Kidney (tissue), 14 donors: Measurements from ENCODE around the gene ZPR1. TPM values are rescaled to one million over a fixed set of nuclear protein-coding genes. Genes with fewer than 3 reads are reported as not detected.

Experiments
- DNase-seq, 5 donors: peaks; one replicate each; pipeline ENCODE4 v3.0.0-alpha.2; 2013 to 2020
- FAIRE-seq: peaks from 2 replicates; lab custom pipeline; 2012; peaks lifted over from hg19 to GRCh38; lab: Jason Lieb, UNC
- H3K27ac ChIP-seq, 2 donors: one replicate each; pipeline ENCODE4 v1.7.0; 2013; ENCODE audit warnings: low read depth in 2 of 2, low read length in 2 of 2, inconsistent platforms in 1 of 2
- H3K27me3 ChIP-seq: one replicate; pipeline ENCODE4 v1.7.1; 2013; ENCODE audit warnings: low read length, inconsistent platforms; ENCODE audit not compliant: control insufficient read depth, insufficient read depth
- H3K36me3 ChIP-seq, 3 donors: one replicate each; pipeline versions ENCODE4 v1.7.0 to v1.7.1; 2013; ENCODE audit warnings: low read length in 3 of 3, control low read depth in 1 of 3, inconsistent platforms in 1 of 3; ENCODE audit not compliant: insufficient read depth in 3 of 3, control insufficient read depth in 2 of 3
- H3K4me1 ChIP-seq, 3 donors: one replicate each; pipeline versions ENCODE4 v1.7.0 to v1.7.1; 2013; ENCODE audit warnings: low read length in 3 of 3, inconsistent platforms in 1 of 3, low read depth in 1 of 3; ENCODE audit not compliant: control insufficient read depth in 2 of 3, insufficient read depth in 2 of 3
- H3K4me3 ChIP-seq, 3 donors: one replicate each; pipeline versions ENCODE4 v1.7.0 to v1.8.1; 2013; ENCODE audit warnings: low read length in 3 of 3, control low read depth in 1 of 3, inconsistent platforms in 1 of 3
- H3K9ac ChIP-seq, 3 donors: one replicate each; pipeline versions ENCODE4 v1.7.0 to v1.7.1; 2013; ENCODE audit warnings: low read length in 3 of 3, control low read depth in 1 of 3, inconsistent platforms in 1 of 3
- H3K9me3 ChIP-seq, 3 donors: one replicate each; pipeline versions ENCODE4 v1.7.0 to v1.7.1; 2013; ENCODE audit warnings: low read length in 3 of 3, control low read depth in 1 of 3, inconsistent platforms in 1 of 3; ENCODE audit not compliant: control insufficient read depth in 2 of 3, insufficient read depth in 1 of 3
- CTCF ChIP-seq: IDR thresholded peaks from 3 replicates; pipeline ENCODE4 v1.5.1; 2012; ENCODE audit warnings: mild to moderate bottlenecking, moderate library complexity, borderline replicate concordance; ENCODE audit not compliant: insufficient read depth; ENCODE audit errors: extremely low read depth
- intact Hi-C: fragments of 100-400 bp; cut with DNase I; formaldehyde crosslinking; loops from one replicate; pipeline ENCODE4 v1.11.1; 2022
- polyA plus RNA-seq: library from polyadenylated mRNA; stranded (reverse); fragments of 350-450 nt; fragmentation: Illumina TruSeq; extraction: RNeasy Lipid Tissue Mini Kit (QIAGEN cat#74804); gene quantifications from one replicate; pipeline ENCODE4 v1.2.3, GENCODE V29; 2014; ENCODE audit warnings: low read depth, low replicate concordance; ENCODE audit not compliant: insufficient read depth
- total RNA-seq: library from RNA; stranded (reverse); fragmentation: NEBNext Ultra II Directional; extraction: Animal tissue kit (Norgen Biotek cat#: 25700); gene quantifications from one replicate; pipeline ENCODE4 v1.2.1, GENCODE V29; 2021
- donor health status: control.
- donor health status: control.
- donor health status: control.
- donor health status: control.
- donor health status: control.
- donor health status: DM: yes; HTN: yes; CAD: no.
- donor health status: Normal renal cell carcinoma (clear cell type).

The ZPR1 gene
- total and polyA plus RNA-seq, 2 donors from 2014 or later, result 30.0 to 40.2 TPM

GRCh38 chr11:116814502-116814901 is 26.7 kb upstream of the ZPR1 start:
- no peak for FAIRE-seq
- Histone ChIP-seq H3K9ac (no peak overlapping the region), H3K9me3 (no peaks in the 10 kb centered on the region), H3K27me3 (no peaks in the 10 kb centered on the region), H3K36me3 (no peaks in the 10 kb centered on the region), H3K27ac (no peak overlapping the region), H3K4me3 (no peak overlapping the region), H3K4me1 (no peaks in the 10 kb centered on the region)
- DNase-seq, result no peak
- no peak for TF ChIP-seq CTCF
- intact Hi-C loops, result no loop called here

GRCh38 chr11:116813781-116814471 is 26.1 kb upstream of the ZPR1 start:
- no peak for TF ChIP-seq CTCF

DNA sequence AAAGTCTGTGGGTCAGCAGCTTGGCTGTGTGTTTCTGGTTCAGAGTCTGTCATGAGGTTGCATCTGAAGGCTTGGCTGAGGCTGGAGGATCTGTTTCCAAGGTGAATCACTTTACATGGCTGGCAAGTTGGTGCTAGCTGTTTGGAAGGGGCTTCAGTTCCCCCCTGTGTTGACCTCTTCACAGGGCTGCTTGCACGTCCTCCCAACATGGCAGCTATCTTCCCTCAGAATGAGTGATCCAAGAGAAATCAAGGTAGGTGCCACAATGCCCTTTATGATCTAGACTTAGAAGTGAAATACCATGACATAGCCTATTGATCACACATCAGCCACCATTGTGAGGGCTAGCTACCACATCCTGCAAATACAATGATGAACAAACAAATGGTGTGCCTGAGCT is 25.3 kb upstream of the ZPR1 start:
- Histone ChIP-seq H3K36me3 (no peaks in the 10 kb centered on the region), H3K4me3 (no peak overlapping the region), H3K27ac (no peak overlapping the region), H3K9me3 (no peaks in the 10 kb centered on the region), H3K4me1 (no peaks in the 10 kb centered on the region), H3K9ac (no peak overlapping the region), H3K27me3 (no peaks in the 10 kb centered on the region)
- FAIRE-seq (no peak), DNase-seq (no peak)
- intact Hi-C loops, result no loop called here
- TF ChIP-seq CTCF, result no peak

More at GRCh38 chr11:116813781-116814471, 26.1 kb upstream of the ZPR1 start:
- H3K4me3 ChIP-seq, result no peak overlapping the region
- DNase-seq (no peak), FAIRE-seq (no peak)
- H3K4me1 ChIP-seq, result no peaks in the 10 kb centered on the region
- H3K9me3 ChIP-seq, result no peaks in the 10 kb centered on the region
- intact Hi-C loops, result no loop called here
- no peaks in the 10 kb centered on the region for H3K36me3 ChIP-seq
- H3K27ac ChIP-seq, result no peak overlapping the region
- no peaks in the 10 kb centered on the region for H3K27me3 ChIP-seq
- H3K9ac ChIP-seq, result no peak overlapping the region

DNA sequence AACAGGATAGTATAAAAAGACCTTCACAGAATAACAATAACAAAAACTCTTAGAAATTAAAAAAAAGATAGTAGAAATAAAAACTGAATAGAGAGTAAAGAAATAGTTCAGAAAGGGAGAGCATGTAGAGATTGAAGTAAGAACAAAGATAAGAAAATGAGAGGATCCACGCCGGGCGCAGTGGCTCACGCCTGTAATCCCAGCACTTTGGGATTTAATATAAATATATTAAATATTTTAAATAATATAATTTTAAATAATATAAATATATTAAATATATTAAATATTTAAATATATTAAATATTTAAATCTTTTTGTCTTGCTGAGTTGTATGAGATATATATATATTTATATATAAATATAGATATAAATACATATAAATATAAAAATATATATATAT is 24.3 kb upstream of the ZPR1 start:
- H3K36me3 ChIP-seq, result no peaks in the 10 kb centered on the region
- DNase-seq, result no peak
- peak; percentile 99 for FAIRE-seq
- intact Hi-C loops, result no loop called here
- no peaks in the 10 kb centered on the region for H3K9me3 ChIP-seq
- H3K4me1 ChIP-seq, result no peaks in the 10 kb centered on the region
- H3K27ac ChIP-seq, result no peak overlapping the region
- H3K9ac ChIP-seq, result no peak overlapping the region
- H3K4me3 ChIP-seq, result no peak overlapping the region
- no peak for TF ChIP-seq CTCF
- no peaks in the 10 kb centered on the region for H3K27me3 ChIP-seq
